ENCODE data around the gene ZCCHC24.

DNA sequence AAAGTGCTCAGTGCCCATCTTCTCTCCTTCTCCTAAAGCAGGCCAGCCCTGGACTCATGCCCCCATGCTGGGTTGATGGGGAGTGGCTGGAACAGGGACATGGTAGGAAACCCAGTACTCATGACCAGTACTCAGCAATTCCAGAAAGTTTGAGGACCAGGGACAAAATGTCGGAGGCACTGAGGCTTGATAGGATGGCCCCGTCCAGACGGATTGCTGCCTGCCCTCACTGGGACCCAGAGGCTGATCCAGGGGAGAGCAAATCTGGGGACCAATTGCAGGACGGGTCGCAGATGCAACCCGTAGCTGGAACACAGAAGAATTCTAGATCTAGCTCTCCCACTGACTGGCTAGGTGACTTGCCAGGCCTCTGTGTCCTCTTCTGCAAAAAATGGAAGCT lies 5.1 kb downstream of the ZCCHC24 start:
- no peak for TF ChIP-seq POLR2A (IDR thresholded peaks at IDR 0.05)
- TF ChIP-seq, protein P1, sequence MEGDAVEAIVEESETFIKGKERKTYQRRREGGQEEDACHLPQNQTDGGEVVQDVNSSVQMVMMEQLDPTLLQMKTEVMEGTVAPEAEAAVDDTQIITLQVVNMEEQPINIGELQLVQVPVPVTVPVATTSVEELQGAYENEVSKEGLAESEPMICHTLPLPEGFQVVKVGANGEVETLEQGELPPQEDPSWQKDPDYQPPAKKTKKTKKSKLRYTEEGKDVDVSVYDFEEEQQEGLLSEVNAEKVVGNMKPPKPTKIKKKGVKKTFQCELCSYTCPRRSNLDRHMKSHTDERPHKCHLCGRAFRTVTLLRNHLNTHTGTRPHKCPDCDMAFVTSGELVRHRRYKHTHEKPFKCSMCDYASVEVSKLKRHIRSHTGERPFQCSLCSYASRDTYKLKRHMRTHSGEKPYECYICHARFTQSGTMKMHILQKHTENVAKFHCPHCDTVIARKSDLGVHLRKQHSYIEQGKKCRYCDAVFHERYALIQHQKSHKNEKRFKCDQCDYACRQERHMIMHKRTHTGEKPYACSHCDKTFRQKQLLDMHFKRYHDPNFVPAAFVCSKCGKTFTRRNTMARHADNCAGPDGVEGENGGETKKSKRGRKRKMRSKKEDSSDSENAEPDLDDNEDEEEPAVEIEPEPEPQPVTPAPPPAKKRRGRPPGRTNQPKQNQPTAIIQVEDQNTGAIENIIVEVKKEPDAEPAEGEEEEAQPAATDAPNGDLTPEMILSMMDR (IDR thresholded peaks at IDR 0.05), result no peak
